SK-N-SH treated with all-trans-retinoic acid at 6 μM for 48 hours (cell line): ENCODE data around the gene PRKG1.
"Not testable (repeated sequence)": the region's sequence is repeated elsewhere in the genome, so short reads cannot be mapped to it uniquely, and the experiment has no call there.

Source experiments
- ATAC-seq: fragments of 200-7000 bp; cut with Tn5 transposase; 3 replicates; pipeline ENCODE4 v1.9.1; 2020; ENCODE audit warnings: mild to moderate bottlenecking, moderate library complexity
- ARNTL ChIP-seq: fragments of 450-650 bp; formaldehyde crosslinking; IDR thresholded peaks from 2 replicates; pipeline ENCODE4 v1.5.0; 2020; ENCODE audit warnings: low read depth, mild to moderate bottlenecking, moderate library complexity, borderline replicate concordance
- BACH2 ChIP-seq: fragments of 250-450 bp; sonication (Bioruptor Pico); IDR thresholded peaks from 2 replicates; pipeline ENCODE4 v1.9.0; 2021; ENCODE audit warnings: mild to moderate bottlenecking, borderline replicate concordance
- CSRNP3 ChIP-seq: fragments of 250-450 bp; sonication (Bioruptor Pico); IDR thresholded peaks from 2 replicates; pipeline ENCODE4 v1.5.1; 2021; ENCODE audit warnings: mild to moderate bottlenecking, moderate library complexity
- GLIS3 ChIP-seq: fragments of 250-450 bp; sonication (Bioruptor Pico); IDR thresholded peaks from 2 replicates; pipeline ENCODE4 v1.5.0; 2020; ENCODE audit warnings: mild to moderate bottlenecking, moderate library complexity
- ISL1 ChIP-seq: fragments of 250-450 bp; sonication (Bioruptor Pico); IDR thresholded peaks from 2 replicates; pipeline ENCODE4 v2.1.2; 2022; ENCODE audit warnings: mild to moderate bottlenecking, moderate library complexity
- OSR1 ChIP-seq: fragments of 250-450 bp; sonication (Bioruptor Pico); IDR thresholded peaks from 2 replicates; pipeline ENCODE4 v1.8.0; 2022; ENCODE audit warnings: moderate library complexity, mild to moderate bottlenecking, inconsistent platforms
- PATZ1 ChIP-seq: fragments of 250-450 bp; sonication (Bioruptor Pico); IDR thresholded peaks from 2 replicates; pipeline ENCODE4 v1.8.0; 2020; ENCODE audit warnings: mild to moderate bottlenecking, moderate library complexity, borderline replicate concordance
- POU6F1 ChIP-seq: fragments of 250-450 bp; sonication (Bioruptor Pico); IDR thresholded peaks from 2 replicates; pipeline ENCODE4 v1.8.0; 2021; ENCODE audit warnings: low read depth, mild to moderate bottlenecking, moderate library complexity, borderline replicate concordance
- PPARA ChIP-seq: fragments of 250-450 bp; sonication (Bioruptor Pico); IDR thresholded peaks from 2 replicates; pipeline ENCODE4 v1.5.0; 2020; ENCODE audit warnings: mild to moderate bottlenecking, borderline replicate concordance
- RARB ChIP-seq: fragments of 250-450 bp; sonication (Bioruptor Pico); IDR thresholded peaks from 2 replicates; pipeline ENCODE4 v1.8.0; 2021; ENCODE audit warnings: mild to moderate bottlenecking, moderate library complexity
- SNAI2 ChIP-seq: fragments of 250-450 bp; sonication (Bioruptor Pico); IDR thresholded peaks from 2 replicates; pipeline ENCODE4 v1.5.0; 2020; ENCODE audit warnings: mild to moderate bottlenecking, moderate library complexity
- TCF4 ChIP-seq: fragments of 250-450 bp; sonication (Bioruptor Pico); IDR thresholded peaks from 2 replicates; pipeline ENCODE4 v1.8.0; 2021; ENCODE audit warnings: mild to moderate bottlenecking, moderate library complexity, borderline replicate concordance
- TOX ChIP-seq: fragments of 250-450 bp; sonication (Bioruptor Pico); IDR thresholded peaks from 2 replicates; pipeline ENCODE4 v1.8.0; 2021; ENCODE audit warnings: mild to moderate bottlenecking, moderate library complexity, borderline replicate concordance
- TSHZ2 ChIP-seq: fragments of 250-450 bp; sonication (Bioruptor Pico); IDR thresholded peaks from 2 replicates; pipeline ENCODE4 v1.5.0; 2020; ENCODE audit warnings: mild to moderate bottlenecking, moderate library complexity
- ZC3H10 ChIP-seq: fragments of 250-450 bp; sonication (Bioruptor Pico); IDR thresholded peaks from 2 replicates; pipeline ENCODE4 v1.5.1; 2021; ENCODE audit warnings: mild to moderate bottlenecking, moderate library complexity
- ZFP3 ChIP-seq: fragments of 250-450 bp; sonication (Bioruptor Pico); IDR thresholded peaks from 2 replicates; pipeline ENCODE4 v1.5.0; 2020; ENCODE audit warnings: mild to moderate bottlenecking, moderate library complexity
- ZNF70 ChIP-seq: fragments of 450-650 bp; formaldehyde crosslinking; IDR thresholded peaks from 2 replicates; pipeline ENCODE4 v1.5.0; 2020; ENCODE audit warnings: mild to moderate bottlenecking, moderate library complexity
- ZNF8 ChIP-seq: fragments of 450-650 bp; formaldehyde crosslinking; IDR thresholded peaks from 2 replicates; pipeline ENCODE4 v1.5.0; 2020; ENCODE audit warnings: mild to moderate bottlenecking, moderate library complexity

Gene PRKG1

GRCh38 chr10:52245547-52245946, 1171.3 kb downstream of the PRKG1 start:
- TF ChIP-seq BACH2 (CRISPR knock-in tag), result no peak
- no peak for TF ChIP-seq RARB (CRISPR knock-in tag)
- no peak for TF ChIP-seq ZNF8 (CRISPR knock-in tag)
- no peak for TF ChIP-seq ZC3H10
- TF ChIP-seq POU6F1 (CRISPR knock-in tag), result no peak
- TF ChIP-seq ZNF70 (CRISPR knock-in tag), result no peak
- no peak for TF ChIP-seq OSR1 (CRISPR knock-in tag)
- TF ChIP-seq TOX (CRISPR knock-in tag), result no peak
- no peak for TF ChIP-seq SNAI2 (CRISPR knock-in tag)
- no peak for ATAC-seq

- not testable (repeated sequence) for ATAC-seq
Observed at GRCh38 chr10:52247929-52248328, 1173.6 kb downstream of the PRKG1 start.

GRCh38 chr10:52248697-52249306, 1174.5 kb downstream of the PRKG1 start:
- ATAC-seq, result no peak
- TF ChIP-seq TOX (CRISPR knock-in tag), result no peak
- no peak for TF ChIP-seq ISL1 (CRISPR knock-in tag)
- no peak for TF ChIP-seq CSRNP3 (CRISPR knock-in tag)
- TF ChIP-seq TCF4 (CRISPR knock-in tag), result no peak
- no peak for TF ChIP-seq ZNF70 (CRISPR knock-in tag)
- TF ChIP-seq TSHZ2 (CRISPR knock-in tag), result no peak
- TF ChIP-seq GLIS3 (CRISPR knock-in tag), result no peak
- no peak for TF ChIP-seq PPARA (CRISPR knock-in tag)
- TF ChIP-seq ARNTL (CRISPR knock-in tag), result no peak
- TF ChIP-seq ZFP3 (CRISPR knock-in tag), result no peak
- no peak for TF ChIP-seq POU6F1 (CRISPR knock-in tag)
- no peak for TF ChIP-seq PATZ1 (CRISPR knock-in tag)

GRCh38 chr10:52249850-52250395, 1175.6 kb downstream of the PRKG1 start:
- ATAC-seq, result no peak
- TF ChIP-seq BACH2 (CRISPR knock-in tag), result no peak
- no peak for TF ChIP-seq CSRNP3 (CRISPR knock-in tag)
- TF ChIP-seq ZFP3 (CRISPR knock-in tag), result no peak
- TF ChIP-seq GLIS3 (CRISPR knock-in tag), result no peak
- no peak for TF ChIP-seq TCF4 (CRISPR knock-in tag)
- TF ChIP-seq ARNTL (CRISPR knock-in tag), result no peak
- no peak for TF ChIP-seq PATZ1 (CRISPR knock-in tag)
- TF ChIP-seq ZC3H10, result no peak
- TF ChIP-seq OSR1 (CRISPR knock-in tag), result no peak
- no peak for TF ChIP-seq RARB (CRISPR knock-in tag)
- no peak for TF ChIP-seq PPARA (CRISPR knock-in tag)
- TF ChIP-seq ISL1 (CRISPR knock-in tag), result no peak
